Measurements from ENCODE around the gene LRRC42. TPM values are rescaled to one million over a fixed set of nuclear protein-coding genes. Genes with fewer than 3 reads are reported as not detected.

LRRC42 gene
- total and polyA plus RNA-seq, 10 of the 15 experiments (the other 5 are each of a cell fraction or from before 2014, with no cell fraction given), result 11.0 to 34.4 (median 23.0) TPM

- no peak for ATAC-seq
- H3K79me2 ChIP-seq (ENCODE audit: control insufficient read depth, insufficient read depth, low read length), result no peaks in the 10 kb centered on the region
- BruUV-seq (replicated peaks), result no TSS peak
- no peaks in the 10 kb centered on the region for H3K9me3 ChIP-seq (replicated peaks; ENCODE audit: control insufficient read depth, insufficient read depth, low read length)
- no peak overlapping the region for H3K4me3 ChIP-seq
- DNase-seq (ENCODE audit: low read depth, low spot score), result no peak
- ChIA-PET SMC1A (ENCODE audit: uncharacterized antibody, unreplicated experiment) (no interaction called here), RAD21 (ENCODE audit: unreplicated experiment) (no interaction called here), POLR2A (no interaction called here), CTCF (interaction anchor here (1.0 to 7.4 kb wide), 3 partner anchors 13 to 98 kb away, joined by 3 to 232 read pairs (median 3); no protein-coding TSS in a partner anchor)
- no peak overlapping the region for H2AFZ ChIP-seq (ENCODE audit: control insufficient read depth, low read depth, low read length)
- FAIRE-seq, result no peak
- no peak for TF ChIP-seq NFXL1 (IDR thresholded peaks at IDR 0.05; ENCODE audit: borderline replicate concordance)
- no peak for TF ChIP-seq CHD2 (IDR thresholded peaks at IDR 0.05; ENCODE audit: borderline replicate concordance, low read depth, low read length)
- TF ChIP-seq SMC3 (IDR thresholded peaks at IDR 0.05; ENCODE audit: borderline replicate concordance, low read length), result no peak
- no peak for TF ChIP-seq ELK1 (IDR thresholded peaks at IDR 0.05; ENCODE audit: low read depth, low read length)
- TF ChIP-seq BCL3 (IDR thresholded peaks at IDR 0.05; ENCODE audit: borderline replicate concordance, insufficient read depth, low read depth, low read length, poor library complexity, severe bottlenecking), result no peak
- H3K9ac ChIP-seq (ENCODE audit: control insufficient read depth, insufficient read depth, low read length), result no peak overlapping the region
- no peaks in the 10 kb centered on the region for H4K20me1 ChIP-seq (ENCODE audit: control insufficient read depth, insufficient read depth)
- peaks cover 3 to 18% of the 10 kb centered on the region in 2 experiments for H3K36me3 ChIP-seq (ENCODE audit: control insufficient read depth in 2 of 2, insufficient read depth in 2 of 2, low read length in 1 of 2)
- in situ Hi-C loops (cut with MboI), result loop anchor here (5.0 to 25.0 kb wide), 3 partner anchors 49 to 476 kb away; no protein-coding TSS in a partner anchor
- 43% methylated on average over 4 of the region's 4 CpGs for WGBS (ENCODE audit: insufficient coverage, insufficient replicate concordance, low lambda C conversion rate, missing lambda C conversion rate)
- no peaks in the 10 kb centered on the region for H3K4me1 ChIP-seq (ENCODE audit: control insufficient read depth, insufficient read depth, low read length)
- no peak overlapping the region for H3K4me2 ChIP-seq (ENCODE audit: control insufficient read depth, insufficient read depth)
- H3K27me3 ChIP-seq (replicated peaks in 1 of 2; ENCODE audit: control insufficient read depth in 2 of 2, insufficient read depth in 2 of 2, low read length in 1 of 2), result no peaks in the 10 kb centered on the region
- H3K27ac ChIP-seq (ENCODE audit: control insufficient read depth, insufficient read depth), result no peak overlapping the region
- intact Hi-C loops (cut with micrococcal nuclease; ENCODE audit: unreplicated experiment), result no loop called here
These were observed 17.3 kb downstream of the LRRC42 start for GRCh38 chr1:53963460-53963859.
